H1 (cell line): ENCODE data around the gene RBBP5. TPM values are rescaled to one million over a fixed set of nuclear protein-coding genes. Genes with fewer than 3 reads are reported as not detected.

Experiments used
- TBP ChIP-seq: IDR thresholded peaks from 2 replicates; pipeline ENCODE4 v1.6.1; 2011; ENCODE audit warnings: low read depth, low read length, improper control_type of control experiment
- polyA plus RNA-seq, 7 experiments: library from polyadenylated mRNA; depleted of rRNA in 3 of 7; stranded (reverse) in 5 of 7; unstranded in 2 of 7; fragments of >200 nt in 5 of 7; fragments of 200-250 nt in 2 of 7; gene quantifications; 1 replicate in 5 of 7; 2 replicates in 1 of 7; 4 replicates in 1 of 7; pipeline versions ENCODE4 v1.2.1 to v1.2.3, GENCODE V29; 2011 to 2013; ENCODE audit warnings: missing spikeins in 2 of 7, mixed read lengths in 2 of 7
- total RNA-seq: library from RNA; stranded (reverse); fragmentation: NEBNext Ultra II Directional; extraction: Animal tissue kit (Norgen Biotek cat#: 25700); gene quantifications from 2 replicates; pipeline ENCODE4 v1.2.1, GENCODE V29; 2021

RBBP5 gene
- total and polyA plus RNA-seq, 2 of the 8 experiments (the other 6 are each of a cell fraction or from before 2014, with no cell fraction given), result 6.7 to 21.5 TPM

DNA sequence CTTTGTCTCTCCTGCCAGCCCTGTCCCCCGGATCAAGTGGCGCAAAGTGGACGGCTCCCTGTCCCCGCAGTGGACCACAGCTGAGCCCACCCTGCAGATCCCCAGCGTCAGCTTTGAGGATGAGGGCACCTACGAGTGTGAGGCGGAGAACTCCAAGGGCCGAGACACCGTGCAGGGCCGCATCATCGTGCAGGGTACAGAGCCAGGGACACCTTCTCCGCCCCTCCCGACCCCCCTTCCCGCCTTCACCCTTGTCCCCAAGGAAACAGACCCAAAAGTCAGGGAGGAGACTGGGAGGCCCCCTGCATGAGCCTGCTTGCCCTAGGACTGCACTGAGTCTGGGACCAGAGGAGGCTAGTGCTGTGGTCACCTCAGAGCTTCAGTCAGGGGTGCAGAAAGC, 60.6 kb downstream of the RBBP5 start (continued):
- TF ChIP-seq TBP, result no peak
- TF ChIP-seq, all 59 proteins: peak for 0
